H1 (cell line): Measurements from ENCODE around the gene RNF6. TPM values are rescaled to one million over a fixed set of nuclear protein-coding genes. Genes with fewer than 3 reads are reported as not detected.

Experiments
- CTCF ChIA-PET: fragments of 300-600 bp; sonication (Branson Sonifier 250); formaldehyde crosslinking; loops from one replicate; lab custom pipeline; 2021; ENCODE audit not compliant: partially characterized antibody; lab: Charles Lee
- POLR2A ChIA-PET: fragments of 300-600 bp; sonication (Branson Sonifier 250); formaldehyde crosslinking; loops from one replicate; lab custom pipeline; 2021; ENCODE audit warnings: inconsistent platforms; ENCODE audit not compliant: partially characterized antibody; lab: Charles Lee
- DNase-seq, 2 experiments: peaks; one replicate each; pipeline versions ENCODE4 v3.0.0 to v3.0.0-alpha.2; 2010 to 2022; ENCODE audit warnings: low spot score in 2 of 2, low read depth in 1 of 2, mixed read lengths in 1 of 2
- FAIRE-seq: peaks from 2 replicates; lab custom pipeline; 2011; peaks lifted over from hg19 to GRCh38; lab: Jason Lieb, UNC
- H2AFZ ChIP-seq: 2 replicates; pipeline ENCODE4 v1.8.1; 2012; ENCODE audit warnings: low read length, inconsistent platforms
- H2AK5ac ChIP-seq: 2 replicates; pipeline ENCODE4 v1.6.1; 2013; ENCODE audit warnings: low read depth, low read length
- H2BK120ac ChIP-seq: replicated peaks from 2 replicates; pipeline ENCODE3; 2013; ENCODE audit warnings: low read depth, low read length, inconsistent platforms
- H2BK12ac ChIP-seq: 2 replicates; pipeline ENCODE4 v1.6.1; 2013; ENCODE audit warnings: low read depth, low read length
- H2BK15ac ChIP-seq: 2 replicates; pipeline ENCODE4 v1.6.1; 2013; ENCODE audit warnings: low read length
- H2BK20ac ChIP-seq: 2 replicates; pipeline ENCODE4 v1.6.1; 2013; ENCODE audit warnings: low read length
- H2BK5ac ChIP-seq: 2 replicates; pipeline ENCODE4 v1.6.1; 2013; ENCODE audit warnings: low read depth, low read length
- H3K14ac ChIP-seq: 2 replicates; pipeline ENCODE4 v1.6.1; 2013; ENCODE audit warnings: inconsistent platforms; ENCODE audit not compliant: insufficient read length
- H3K18ac ChIP-seq: 2 replicates; pipeline ENCODE4 v1.6.1; 2013; ENCODE audit warnings: low read length; ENCODE audit errors: extremely low read depth
- H3K23ac ChIP-seq: 2 replicates; pipeline ENCODE4 v1.6.1; 2013; ENCODE audit warnings: inconsistent platforms; ENCODE audit not compliant: insufficient read length
- H3K23me2 ChIP-seq: 2 replicates; pipeline ENCODE4 v1.6.1; 2013; ENCODE audit warnings: low read depth, low read length
- H3K27ac ChIP-seq: 2 replicates; pipeline ENCODE4 v1.6.1; 2011; ENCODE audit warnings: low read depth, low read length, inconsistent platforms
- H3K27me3 ChIP-seq, 4 experiments: replicated peaks in 1 of 4; 1 replicate in 1 of 4; 2 replicates in 3 of 4; pipeline versions ENCODE4 v1.6.1 to v1.8.1; 2011 to 2013; ENCODE audit warnings: low read length in 3 of 4, mild to moderate bottlenecking in 3 of 4, inconsistent platforms in 2 of 4, mixed read lengths in 2 of 4, moderate library complexity in 1 of 4; ENCODE audit not compliant: control insufficient read depth in 3 of 4, insufficient read depth in 3 of 4; ENCODE audit errors: extremely low read depth in 1 of 4
- H3K36me3 ChIP-seq, 4 experiments: 2 replicates each; pipeline versions ENCODE4 v1.6.1 to v1.8.1; 2011 to 2013; ENCODE audit warnings: mild to moderate bottlenecking in 4 of 4, low read length in 3 of 4, moderate library complexity in 2 of 4, control low read depth in 1 of 4, inconsistent platforms in 1 of 4; ENCODE audit not compliant: insufficient read depth in 4 of 4, control insufficient read depth in 2 of 4
- H3K4ac ChIP-seq: replicated peaks from 2 replicates; pipeline ENCODE3; 2013; ENCODE audit warnings: low read length, low read depth, mixed read lengths, inconsistent platforms; ENCODE audit not compliant: insufficient read length
- H3K4me1 ChIP-seq, 4 experiments: replicated peaks in 1 of 4; 1 replicate in 1 of 4; 2 replicates in 3 of 4; pipeline versions ENCODE4 v1.6.1 to v1.8.1; 2011 to 2013; ENCODE audit warnings: low read length in 3 of 4, inconsistent platforms in 2 of 4, mixed read lengths in 1 of 4; ENCODE audit not compliant: insufficient read depth in 4 of 4, control insufficient read depth in 3 of 4
- H3K4me2 ChIP-seq, 2 experiments: 2 replicates each; pipeline versions ENCODE4 v1.6.1 to v1.8.1; 2011 to 2013; ENCODE audit warnings: low read depth in 2 of 2, low read length in 2 of 2, control low read depth in 1 of 2, inconsistent platforms in 1 of 2, mild to moderate bottlenecking in 1 of 2; ENCODE audit not compliant: insufficient read depth in 1 of 2
- H3K4me3 ChIP-seq, 4 experiments: fragments of 200-600, 300-600 bp in 1 of 4; sonication (generic), shearing (Covaris generic), sonication (Bioruptor Twin) in 1 of 4; 2 replicates each; pipeline versions ENCODE4 v1.5.1 to v1.8.1; 2011 to 2016; ENCODE audit warnings: low read length in 4 of 4, low read depth in 3 of 4, control low read depth in 2 of 4, inconsistent platforms in 2 of 4, mild to moderate bottlenecking in 2 of 4, mixed read lengths in 1 of 4, moderate library complexity in 1 of 4; ENCODE audit not compliant: insufficient read depth in 2 of 4; ENCODE audit errors: extremely low read depth in 1 of 4
- H3K56ac ChIP-seq: replicated peaks from 2 replicates; pipeline ENCODE3; 2013; ENCODE audit warnings: low read depth, mild to moderate bottlenecking, mixed read lengths, low read length, inconsistent platforms; ENCODE audit not compliant: insufficient read length
- H3K79me1 ChIP-seq: 2 replicates; pipeline ENCODE4 v1.6.1; 2013; ENCODE audit warnings: low read depth, low read length, control low read depth
- H3K79me2 ChIP-seq, 2 experiments: 2 replicates each; pipeline versions ENCODE4 v1.6.1 to v1.8.1; 2012 to 2013; ENCODE audit warnings: low read length in 2 of 2, mild to moderate bottlenecking in 2 of 2, inconsistent platforms in 1 of 2; ENCODE audit not compliant: insufficient read depth in 2 of 2, control insufficient read depth in 1 of 2
- H3K9ac ChIP-seq, 4 experiments: replicated peaks in 1 of 4; 1 replicate in 1 of 4; 2 replicates in 3 of 4; pipeline versions ENCODE4 v1.6.1 to v1.8.1; 2011 to 2013; ENCODE audit warnings: low read depth in 3 of 4, low read length in 3 of 4, control low read depth in 2 of 4, mild to moderate bottlenecking in 2 of 4, moderate library complexity in 2 of 4, inconsistent platforms in 1 of 4; ENCODE audit errors: extremely low read depth in 1 of 4
- H3K9me3 ChIP-seq, 2 experiments: 2 replicates each; pipeline versions ENCODE4 v1.6.1 to v1.8.1; 2012 to 2013; ENCODE audit warnings: mild to moderate bottlenecking in 2 of 2, moderate library complexity in 2 of 2, control low read depth in 1 of 2, inconsistent platforms in 1 of 2, low read depth in 1 of 2, low read length in 1 of 2, mixed read lengths in 1 of 2; ENCODE audit not compliant: insufficient read depth in 2 of 2
- H4K20me1 ChIP-seq, 2 experiments: replicated peaks in 1 of 2; 2 replicates each; pipeline versions ENCODE3 to v1.8.1; 2011 to 2013; ENCODE audit warnings: inconsistent platforms in 2 of 2, low read length in 2 of 2, mild to moderate bottlenecking in 1 of 2; ENCODE audit not compliant: insufficient read depth in 2 of 2, control insufficient read depth in 1 of 2
- H4K5ac ChIP-seq: 2 replicates; pipeline ENCODE4 v1.6.1; 2013; ENCODE audit warnings: low read length, low read depth, mixed read lengths, inconsistent platforms; ENCODE audit not compliant: insufficient read length
- H4K8ac ChIP-seq: 2 replicates; pipeline ENCODE4 v1.8.0; 2013; ENCODE audit warnings: mild to moderate bottlenecking, moderate library complexity, low read length, inconsistent platforms; ENCODE audit not compliant: insufficient read depth; ENCODE audit errors: extremely low read depth
- H4K91ac ChIP-seq: replicated peaks from 2 replicates; pipeline ENCODE3; 2013; ENCODE audit warnings: low read length, mixed read lengths, inconsistent platforms; ENCODE audit not compliant: insufficient read length
- BCL11A ChIP-seq, 2 experiments: IDR thresholded peaks; one replicate each; pipeline ENCODE4 v1.6.1; 2011; ENCODE audit warnings: low read depth in 2 of 2, low read length in 2 of 2, mild to moderate bottlenecking in 2 of 2
- BRCA1 ChIP-seq: IDR thresholded peaks from 2 replicates; pipeline ENCODE4 v1.6.1; 2012; ENCODE audit warnings: low read depth, low read length, improper control_type of control experiment
- CTBP2 ChIP-seq: IDR thresholded peaks from 2 replicates; pipeline ENCODE4 v1.7.0; 2011; ENCODE audit warnings: borderline replicate concordance, mild to moderate bottlenecking, moderate library complexity, mixed read lengths, low read length; ENCODE audit not compliant: insufficient read depth, insufficient read length
- E2F6 ChIP-seq: IDR thresholded peaks from 2 replicates; pipeline ENCODE4 v1.6.1; 2012; ENCODE audit warnings: inconsistent platforms
- HDAC2 ChIP-seq, 2 experiments: fragments of 300-600 bp in 1 of 2; sonication (generic) in 1 of 2; IDR thresholded peaks; 2 replicates each; pipeline ENCODE4 v1.6.1; 2011 to 2012; ENCODE audit warnings: low read depth in 2 of 2, low read length in 2 of 2, mild to moderate bottlenecking in 2 of 2, moderate library complexity in 2 of 2, borderline replicate concordance in 1 of 2, inconsistent platforms in 1 of 2
- KDM1A ChIP-seq: fragments of 200-600, 300-600 bp; sonication (generic); IDR thresholded peaks from 2 replicates; pipeline ENCODE4 v1.7.1; 2016; ENCODE audit warnings: mild to moderate bottlenecking, low read length, borderline replicate concordance
- MAX ChIP-seq: IDR thresholded peaks from 2 replicates; pipeline ENCODE4 v1.6.1; 2012; ENCODE audit warnings: inconsistent platforms
- POU5F1 ChIP-seq: IDR thresholded peaks from 2 replicates; pipeline ENCODE4 v1.6.1; 2011; ENCODE audit warnings: low read depth, mild to moderate bottlenecking, low read length, moderate library complexity
- RBBP5 ChIP-seq: IDR thresholded peaks from 2 replicates; pipeline ENCODE4 v1.7.1; 2012; ENCODE audit warnings: low read depth, mild to moderate bottlenecking, inconsistent platforms, low read length, moderate library complexity, borderline replicate concordance
- SP1 ChIP-seq: IDR thresholded peaks from 2 replicates; pipeline ENCODE4 v1.6.1; 2011; ENCODE audit warnings: low read depth, low read length
- SP4 ChIP-seq: IDR thresholded peaks from 2 replicates; pipeline ENCODE4 v1.6.1; 2012; ENCODE audit warnings: low read length, inconsistent platforms
- TEAD4 ChIP-seq: IDR thresholded peaks from 2 replicates; pipeline ENCODE4 v1.6.1; 2012; ENCODE audit warnings: low read depth, low read length, inconsistent platforms, mixed read lengths
- WGBS, 2 experiments: shearing (Covaris generic) in 1 of 2; methylation state at CpG; one replicate each; pipeline versions ENCODE4 v1.1.6 to v1.1.7; 2013 to 2015; ENCODE audit warnings: low lambda C conversion rate in 2 of 2, mixed read lengths in 2 of 2, inconsistent platforms in 1 of 2, low coverage in 1 of 2, missing lambda C conversion rate in 1 of 2; ENCODE audit not compliant: insufficient replicate concordance in 2 of 2, insufficient coverage in 1 of 2, insufficient read length in 1 of 2; ENCODE audit errors: extremely low coverage in 1 of 2, missing lambda C conversion rate in 1 of 2; 5-methylcytosine and 5-hydroxymethylcytosine counted together
- polyA plus RNA-seq, 7 experiments: library from polyadenylated mRNA; depleted of rRNA in 3 of 7; stranded (reverse) in 5 of 7; unstranded in 2 of 7; fragments of >200 nt in 5 of 7; fragments of 200-250 nt in 2 of 7; gene quantifications; 1 replicate in 5 of 7; 2 replicates in 1 of 7; 4 replicates in 1 of 7; pipeline versions ENCODE4 v1.2.1 to v1.2.3, GENCODE V29; 2011 to 2013; ENCODE audit warnings: missing spikeins in 2 of 7, mixed read lengths in 2 of 7
- total RNA-seq: library from RNA; stranded (reverse); fragmentation: NEBNext Ultra II Directional; extraction: Animal tissue kit (Norgen Biotek cat#: 25700); gene quantifications from 2 replicates; pipeline ENCODE4 v1.2.1, GENCODE V29; 2021
- TF ChIP-seq, protein P1 (sequence below): IDR thresholded peaks from 2 replicates; pipeline ENCODE4 v1.6.1; 2011; ENCODE audit warnings: low read depth, mild to moderate bottlenecking, low read length; ENCODE audit not compliant: insufficient read depth

The RNF6 gene
- total and polyA plus RNA-seq, 2 of the 8 experiments (the other 6 are each of a cell fraction or from before 2014, with no cell fraction given) = 4.0 to 13.8 TPM

- H2BK20ac ChIP-seq = no peak overlapping the region
- WGBS, 2 experiments = 82% methylated on average over 2 of the region's 2 CpGs; no CpG with 5 or more reads in 1 of the 2 experiments
- CTCF ChIA-PET = no interaction called here
- no peak for TF ChIP-seq KDM1A
- no peak for TF ChIP-seq CTBP2
- TF ChIP-seq BRCA1 = no peak
- TF ChIP-seq MAX = no peak
- no peak for TF ChIP-seq HDAC2 (IDR thresholded peaks at IDR 0.05; ENCODE audit: borderline replicate concordance in 1 of 2, low read depth in 2 of 2, low read length in 2 of 2)
- TF ChIP-seq E2F6 = no peak
- TF ChIP-seq, protein P1, sequence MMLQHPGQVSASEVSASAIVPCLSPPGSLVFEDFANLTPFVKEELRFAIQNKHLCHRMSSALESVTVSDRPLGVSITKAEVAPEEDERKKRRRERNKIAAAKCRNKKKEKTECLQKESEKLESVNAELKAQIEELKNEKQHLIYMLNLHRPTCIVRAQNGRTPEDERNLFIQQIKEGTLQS = no peak
- TF ChIP-seq SP4 = no peak
- TF ChIP-seq BCL11A (IDR thresholded peaks at IDR 0.05; ENCODE audit: low read depth in 2 of 2, low read length in 2 of 2) = no peak
- TF ChIP-seq RBBP5 = no peak
- TF ChIP-seq TEAD4 = no peak
- no peak for TF ChIP-seq POU5F1
- TF ChIP-seq SP1 = no peak
These were observed 40.0 kb upstream of the RNF6 start for GRCh38 chr13:26262156-26262555.

More at GRCh38 chr13:26262156-26262555, 40.0 kb upstream of the RNF6 start:
- no peak for FAIRE-seq
- Histone ChIP-seq H4K20me1 (peaks cover 3 to 6% of the 10 kb centered on the region in 2 experiments), H3K27me3 (no peaks in the 10 kb centered on the region), H4K5ac (no peak overlapping the region), H3K36me3 (no peaks in the 10 kb centered on the region), H2BK15ac (no peak overlapping the region), H2AK5ac (no peak overlapping the region), H2AFZ (no peak overlapping the region), H4K8ac (no peak overlapping the region), H3K79me1 (peaks cover 2% of the 10 kb centered on the region; the same call in 1 of the 2 replicates), H3K9me3 (no peaks in the 10 kb centered on the region), H2BK120ac (no peak overlapping the region), H3K4me1 (no peaks in the 10 kb centered on the region), H3K23ac (no peak overlapping the region), H3K4ac (no peak overlapping the region), H2BK12ac (no peak overlapping the region), H4K91ac (no peak overlapping the region), H3K4me2 (no peak overlapping the region), H3K23me2 (no peaks in the 10 kb centered on the region), H3K56ac (no peak overlapping the region), H3K18ac (no peak overlapping the region), H3K14ac (no peak overlapping the region), H3K79me2 (peaks cover 17 to 99% of the 10 kb centered on the region in 2 experiments), H3K9ac (no peak overlapping the region), H3K27ac (no peak overlapping the region), H2BK5ac (no peak overlapping the region), H3K4me3 (no peak overlapping the region)
- no peak for DNase-seq
- POLR2A ChIA-PET = no interaction called here
